ENCODE measurements around the gene KRTAP4-1. TPM values are rescaled to one million over a fixed set of nuclear protein-coding genes. Genes with fewer than 3 reads are reported as not detected.
A peak's percentile ranks its signal among the peaks of the same experiment; 100 is the strongest.

The KRTAP4-1 gene
- total and polyA plus RNA-seq, 9 of the 15 experiments (the other 6 are each of a cell fraction or from before 2014, with no cell fraction given) = not detected

- BruUV-seq (replicated peaks) = no TSS peak
- ATAC-seq = no peak
- ChIA-PET CTCF (ENCODE audit: low intra/inter-chr PET ratio) (no interaction called here), POLR2A (no interaction called here)
- Histone ChIP-seq H3K27me3 (ENCODE audit: control insufficient read depth in 2 of 2, insufficient read depth in 2 of 2, low read length in 2 of 2) (no peaks in the 10 kb centered on the region), H4K20me1 (replicated peaks; ENCODE audit: control insufficient read depth, insufficient read depth, low read length) (no peaks in the 10 kb centered on the region), H3K9me3 (replicated peaks; ENCODE audit: control insufficient read depth, insufficient read depth, low read depth, low read length) (no peaks in the 10 kb centered on the region), H3K9ac (ENCODE audit: insufficient read depth in 1 of 2, low read depth in 2 of 2, low read length in 2 of 2) (no peak overlapping the region), H3K79me2 (ENCODE audit: control insufficient read depth, insufficient read depth, low read length) (no peaks in the 10 kb centered on the region), H3K4me1 (replicated peaks in 1 of 2; ENCODE audit: control insufficient read depth in 2 of 2, insufficient read depth in 2 of 2, low read length in 2 of 2) (no peaks in the 10 kb centered on the region), H3K27ac (ENCODE audit: extremely low read depth, low read depth, low read length) (no peak overlapping the region), H3K9me1 (ENCODE audit: control insufficient read depth, insufficient read depth, low read length) (no peaks in the 10 kb centered on the region), H3K4me2 (ENCODE audit: insufficient read depth, low read length) (no peak overlapping the region), H2AFZ (ENCODE audit: low read depth, low read length) (no peak overlapping the region), H3K36me3 (ENCODE audit: control insufficient read depth, insufficient read depth, low read length) (no peaks in the 10 kb centered on the region), H3K4me3 (no peak overlapping the region)
- 0% methylated on average over 1 of the region's 1 CpG for WGBS (ENCODE audit: insufficient coverage, low coverage, missing lambda C conversion rate)
- TF ChIP-seq U2AF1 (optimal IDR thresholded peaks at IDR 0.05; ENCODE audit: low read depth, low read length) (peak; percentile 32), ZEB2 (IDR thresholded peaks at IDR 0.05) (no peak)
- no peak for FAIRE-seq
- in situ Hi-C loops (cut with MboI) = no loop called here
- no peak for DNase-seq (ENCODE audit: extremely low read depth in 1 of 4, low spot score in 3 of 4)
- intact Hi-C loops (cut with micrococcal nuclease) = no loop called here
Measured at GRCh38 chr17:41144846-41145245, 39.9 kb downstream of the KRTAP4-1 start.

DNA sequence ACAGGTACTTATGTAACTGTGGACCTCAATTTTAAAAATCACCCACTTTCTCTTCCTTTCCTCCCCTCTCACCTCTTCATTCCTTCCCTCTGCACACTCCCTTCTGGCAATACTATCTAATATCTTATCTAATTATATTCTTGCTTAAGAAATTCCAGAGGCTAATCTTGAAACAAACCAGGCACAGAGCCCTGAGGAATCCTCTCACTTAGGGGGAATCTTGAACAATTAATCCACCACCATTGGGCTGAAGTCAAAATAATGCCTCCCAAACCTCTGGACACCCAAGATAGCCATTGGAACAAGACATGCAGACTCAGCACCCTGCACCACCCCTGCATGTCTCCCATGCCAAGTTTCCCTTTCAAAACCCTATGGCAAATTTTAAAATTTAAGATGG lies 43.4 kb downstream of the KRTAP4-1 start:
- CTCF ChIA-PET (ENCODE audit: low intra/inter-chr PET ratio) = no interaction called here
- POLR2A ChIA-PET = no interaction called here
- Histone ChIP-seq H3K79me2 (ENCODE audit: control insufficient read depth, insufficient read depth, low read length) (no peaks in the 10 kb centered on the region), H3K27ac (ENCODE audit: extremely low read depth, low read depth, low read length) (no peak overlapping the region), H3K27me3 (ENCODE audit: control insufficient read depth in 2 of 2, insufficient read depth in 2 of 2, low read length in 2 of 2) (no peaks in the 10 kb centered on the region), H3K9me3 (replicated peaks; ENCODE audit: control insufficient read depth, insufficient read depth, low read depth, low read length) (no peaks in the 10 kb centered on the region), H2AFZ (ENCODE audit: low read depth, low read length) (no peak overlapping the region), H3K4me3 (no peak overlapping the region), H4K20me1 (replicated peaks; ENCODE audit: control insufficient read depth, insufficient read depth, low read length) (no peaks in the 10 kb centered on the region), H3K4me2 (ENCODE audit: insufficient read depth, low read length) (no peak overlapping the region), H3K36me3 (ENCODE audit: control insufficient read depth, insufficient read depth, low read length) (no peaks in the 10 kb centered on the region), H3K9me1 (ENCODE audit: control insufficient read depth, insufficient read depth, low read length) (no peaks in the 10 kb centered on the region), H3K9ac (ENCODE audit: insufficient read depth in 1 of 2, low read depth in 2 of 2, low read length in 2 of 2) (no peak overlapping the region), H3K4me1 (replicated peaks in 1 of 2; ENCODE audit: control insufficient read depth in 2 of 2, insufficient read depth in 2 of 2, low read length in 2 of 2) (no peaks in the 10 kb centered on the region)
- ATAC-seq = no peak
- BruUV-seq (replicated peaks) = no TSS peak
- FAIRE-seq = no peak
- intact Hi-C loops (cut with micrococcal nuclease) = no loop called here
- no peak for DNase-seq (ENCODE audit: extremely low read depth in 1 of 4, low spot score in 3 of 4)
- in situ Hi-C loops (cut with MboI) = no loop called here
- TF ChIP-seq MXI1 (IDR thresholded peaks at IDR 0.05; ENCODE audit: low read depth, low read length) = no peak
- TF ChIP-seq ZNF57 (CRISPR knock-in tag; IDR thresholded peaks at IDR 0.05) = no peak
- no peak for TF ChIP-seq ZNF696 (CRISPR knock-in tag; conservative IDR thresholded peaks at IDR 0.05)
- TF ChIP-seq CBFA2T3 (IDR thresholded peaks at IDR 0.05) = no peak
- TF ChIP-seq CHD7 (IDR thresholded peaks at IDR 0.05; ENCODE audit: low read depth, low read length) = no peak

All from K562 (cell line).